Measurements from ENCODE around the gene CCN6.
A peak's percentile ranks its signal among the peaks of the same experiment; 100 is the strongest.

The CCN6 gene

GRCh38 chr6:112013051-112013450, 40.9 kb upstream of the CCN6 start:
- TF ChIP-seq CTCF (IDR thresholded peaks at IDR 0.05; ENCODE audit: low read depth, low read length): no peak
- DNase-seq (ENCODE audit: extremely low read depth, low read depth): no peak

DNA sequence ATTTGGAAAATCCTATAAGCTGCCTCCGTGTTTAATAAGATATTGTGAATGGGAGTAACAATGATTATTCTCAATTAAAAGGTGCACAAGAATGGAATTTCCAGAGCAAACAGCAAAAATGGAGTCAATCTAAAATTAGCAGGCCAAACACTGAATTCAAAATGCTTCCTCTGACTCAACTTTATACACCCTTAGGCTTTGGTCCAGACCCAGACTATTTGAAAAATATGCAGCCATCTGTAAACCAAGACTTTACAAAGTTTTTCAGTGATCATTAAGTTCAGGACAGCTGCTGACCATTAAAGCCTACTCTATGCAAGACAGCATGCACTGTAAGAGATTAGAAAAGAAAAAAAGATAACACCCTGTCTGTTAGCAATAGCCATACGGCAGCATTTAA, 39.4 kb upstream of the CCN6 start:
- DNase-seq (ENCODE audit: extremely low read depth, low read depth): peak; percentile 43
- TF ChIP-seq CTCF (IDR thresholded peaks at IDR 0.05; ENCODE audit: low read depth, low read length): no peak

GRCh38 chr6:112015725-112016124, 38.2 kb upstream of the CCN6 start:
- TF ChIP-seq CTCF (IDR thresholded peaks at IDR 0.05; ENCODE audit: low read depth, low read length): no peak
- no peak for DNase-seq (ENCODE audit: extremely low read depth, low read depth)

DNA sequence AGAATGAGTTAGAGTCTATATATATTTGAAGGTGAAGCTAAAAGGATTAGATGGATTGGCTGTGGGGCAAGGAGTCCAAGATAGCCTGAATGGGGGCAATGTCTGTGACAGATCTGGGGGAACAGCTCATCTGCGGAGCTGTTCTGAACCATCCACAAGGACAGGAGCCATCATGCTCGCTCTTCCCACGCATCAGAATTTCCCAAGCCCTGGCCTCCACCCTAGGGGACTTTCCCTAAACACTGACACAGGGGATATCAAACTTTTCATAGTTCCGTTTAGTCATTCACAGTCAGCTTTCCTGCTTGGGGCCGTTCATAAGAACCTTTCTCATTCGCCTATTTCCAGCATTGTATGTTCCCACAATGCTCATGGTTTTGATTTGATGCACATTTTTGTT, 37.6 kb upstream of the CCN6 start:
- TF ChIP-seq CTCF (IDR thresholded peaks at IDR 0.05; ENCODE audit: low read depth, low read length): no peak

DNA sequence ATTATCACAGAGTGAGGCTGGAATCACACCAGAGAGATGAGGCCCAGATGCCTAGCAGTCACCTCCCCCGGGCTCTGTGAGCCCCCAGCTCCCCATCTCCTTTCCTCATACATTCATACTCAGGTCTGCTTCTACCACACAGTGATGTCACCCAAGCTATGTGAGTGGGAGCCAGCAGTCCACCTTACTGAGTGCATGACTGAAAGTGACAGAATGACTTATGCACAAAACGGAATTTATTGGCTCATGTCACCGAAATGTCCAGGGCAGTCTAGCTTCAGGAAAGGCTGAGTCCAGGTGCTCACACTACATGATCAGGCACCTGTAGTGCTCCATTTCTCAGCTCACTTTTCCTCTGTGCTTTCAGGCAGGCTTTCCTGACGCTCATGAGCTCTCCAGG, 36.7 kb upstream of the CCN6 start:
- no peak for TF ChIP-seq CTCF (IDR thresholded peaks at IDR 0.05; ENCODE audit: low read depth, low read length)
- no peak for DNase-seq (ENCODE audit: extremely low read depth, low read depth)

More for the DNA sequence above, 37.6 kb upstream of the CCN6 start:
- DNase-seq (ENCODE audit: extremely low read depth, low read depth): no peak

DNA sequence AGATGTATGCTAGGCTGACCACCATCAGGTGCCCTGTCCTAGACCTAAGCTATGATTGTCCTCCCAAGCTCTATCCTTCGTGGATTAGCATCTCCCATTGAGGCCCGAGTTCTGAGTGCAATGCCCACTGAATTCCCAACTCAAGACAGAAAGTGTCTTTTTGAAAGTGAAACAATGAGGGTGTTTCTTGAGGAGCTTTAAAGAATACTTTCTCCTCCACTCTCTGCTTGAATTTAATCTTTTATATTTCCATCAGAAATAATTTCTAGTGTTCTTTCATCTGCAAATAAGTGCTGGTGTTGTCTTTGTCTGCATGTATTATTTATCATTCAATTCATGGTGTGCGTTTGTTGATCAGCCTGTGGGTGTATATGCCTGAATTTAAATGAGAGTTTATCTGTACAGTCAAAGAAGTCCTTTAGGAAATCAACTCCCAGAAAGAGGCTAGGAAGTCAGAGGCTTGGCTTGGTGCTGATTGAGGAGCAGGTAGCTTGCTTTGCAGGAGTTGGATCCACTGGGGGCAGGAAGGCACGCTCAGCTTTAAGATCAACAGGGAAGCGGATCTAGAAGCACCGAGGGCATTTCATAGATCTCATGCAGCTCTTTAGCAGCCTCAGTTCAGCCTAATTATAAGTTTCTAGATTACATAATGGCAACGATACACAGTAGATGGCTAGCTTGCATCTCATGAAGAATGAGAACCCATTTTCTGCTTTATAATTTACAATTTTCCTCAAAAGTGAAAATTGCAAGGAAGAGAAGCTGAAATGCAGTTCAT, 36.0 kb upstream of the CCN6 start:
- no peak for TF ChIP-seq CTCF (IDR thresholded peaks at IDR 0.05; ENCODE audit: low read depth, low read length)
- no peak for DNase-seq (ENCODE audit: extremely low read depth, low read depth)

- TF ChIP-seq CTCF (IDR thresholded peaks at IDR 0.05; ENCODE audit: low read depth, low read length): no peak
- DNase-seq (ENCODE audit: extremely low read depth, low read depth): no peak
Measured at GRCh38 chr6:112018619-112019416, 35.1 kb upstream of the CCN6 start.
